H1 (cell line): ENCODE results near the gene AHRR.

Experiments
- BRCA1 ChIP-seq: IDR thresholded peaks from 2 replicates; pipeline ENCODE4 v1.6.1; 2012; ENCODE audit warnings: low read depth, low read length, improper control_type of control experiment
- EZH2 ChIP-seq: fragments of 200-600 bp; sonication (generic); IDR thresholded peaks from 2 replicates; pipeline ENCODE4 v1.7.1; 2012; ENCODE audit warnings: low read depth, mild to moderate bottlenecking, moderate library complexity, low read length, inconsistent platforms; ENCODE audit not compliant: severe bottlenecking
- NRF1 ChIP-seq: IDR thresholded peaks from 2 replicates; pipeline ENCODE4 v1.6.1; 2011; ENCODE audit warnings: mild to moderate bottlenecking, low read depth, low read length, improper control_type of control experiment
- POLR2A ChIP-seq, 2 experiments: IDR thresholded peaks; 1 replicate in 1 of 2; 2 replicates in 1 of 2; pipeline ENCODE4 v1.6.1; 2011; ENCODE audit warnings: low read depth in 2 of 2, low read length in 2 of 2, mild to moderate bottlenecking in 2 of 2; ENCODE audit errors: control extremely low read depth in 1 of 2
- POLR2AphosphoS5 ChIP-seq: IDR thresholded peaks from 2 replicates; pipeline ENCODE4 v1.6.1; 2011; ENCODE audit warnings: low read depth, low read length
- RAD21 ChIP-seq, 2 experiments: IDR thresholded peaks in 1 of 2; conservative IDR thresholded peaks in 1 of 2; 2 replicates each; pipeline ENCODE4 v1.6.1; 2011; ENCODE audit warnings: low read depth in 2 of 2, low read length in 2 of 2, improper control_type of control experiment in 1 of 2, inconsistent platforms in 1 of 2, mild to moderate bottlenecking in 1 of 2, moderate library complexity in 1 of 2
- ZNF274 ChIP-seq: IDR thresholded peaks from 2 replicates; pipeline ENCODE4 v1.7.0; 2012; ENCODE audit warnings: low read length, borderline replicate concordance; ENCODE audit errors: extremely low read depth
- TF ChIP-seq, protein P1 (sequence below), 3 experiments: IDR thresholded peaks; 1 replicate in 2 of 3; 2 replicates in 1 of 3; pipeline versions ENCODE4 v1.5.1 to v1.6.1; 2011; ENCODE audit warnings: low read length in 3 of 3, mild to moderate bottlenecking in 3 of 3, inconsistent platforms in 2 of 3, low read depth in 1 of 3, moderate library complexity in 1 of 3; ENCODE audit not compliant: insufficient read depth in 1 of 3; ENCODE audit errors: control extremely low read depth in 1 of 3

DNA sequence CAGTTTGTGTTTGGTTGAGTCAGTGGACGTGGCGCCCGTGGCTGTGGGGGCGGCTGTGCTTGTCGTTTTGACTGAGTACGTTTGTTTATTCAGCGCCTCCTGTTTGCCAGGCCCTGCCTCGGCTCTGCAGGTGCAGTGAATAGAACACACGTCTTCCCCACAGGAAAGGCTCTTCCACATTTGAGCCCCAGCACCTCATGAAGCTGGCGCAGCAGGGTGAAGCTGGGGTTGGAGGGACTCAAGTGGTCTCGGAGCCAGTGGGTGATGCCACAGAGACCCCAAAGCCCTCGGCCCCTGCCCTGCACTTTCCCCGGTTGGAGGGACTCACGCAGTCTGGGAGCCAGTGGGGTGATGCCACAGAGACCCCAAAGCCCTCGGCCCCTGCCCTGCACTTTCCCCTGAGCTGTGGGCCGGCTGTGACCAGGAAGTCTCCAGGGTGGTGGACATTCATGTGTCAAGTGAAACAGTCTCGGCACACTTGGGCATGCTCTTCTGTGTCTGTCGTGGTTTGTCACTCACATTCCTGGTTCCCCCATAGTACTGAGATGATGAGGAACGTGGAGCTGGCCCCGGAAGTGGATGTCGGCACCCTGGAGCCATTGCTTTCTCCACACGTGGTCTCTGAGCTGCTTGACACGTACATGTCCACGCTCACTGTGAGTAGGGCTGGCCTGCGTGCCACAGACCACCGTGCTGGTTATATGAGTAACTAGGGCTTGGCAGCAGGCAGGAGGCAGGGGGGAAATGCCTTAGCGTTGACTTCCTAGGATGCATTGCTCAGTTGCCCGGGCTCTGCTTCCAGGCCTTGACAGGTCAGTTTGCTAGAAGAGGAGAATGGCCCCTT lies 135.1 kb downstream of the AHRR start:
- TF ChIP-seq, protein P1, sequence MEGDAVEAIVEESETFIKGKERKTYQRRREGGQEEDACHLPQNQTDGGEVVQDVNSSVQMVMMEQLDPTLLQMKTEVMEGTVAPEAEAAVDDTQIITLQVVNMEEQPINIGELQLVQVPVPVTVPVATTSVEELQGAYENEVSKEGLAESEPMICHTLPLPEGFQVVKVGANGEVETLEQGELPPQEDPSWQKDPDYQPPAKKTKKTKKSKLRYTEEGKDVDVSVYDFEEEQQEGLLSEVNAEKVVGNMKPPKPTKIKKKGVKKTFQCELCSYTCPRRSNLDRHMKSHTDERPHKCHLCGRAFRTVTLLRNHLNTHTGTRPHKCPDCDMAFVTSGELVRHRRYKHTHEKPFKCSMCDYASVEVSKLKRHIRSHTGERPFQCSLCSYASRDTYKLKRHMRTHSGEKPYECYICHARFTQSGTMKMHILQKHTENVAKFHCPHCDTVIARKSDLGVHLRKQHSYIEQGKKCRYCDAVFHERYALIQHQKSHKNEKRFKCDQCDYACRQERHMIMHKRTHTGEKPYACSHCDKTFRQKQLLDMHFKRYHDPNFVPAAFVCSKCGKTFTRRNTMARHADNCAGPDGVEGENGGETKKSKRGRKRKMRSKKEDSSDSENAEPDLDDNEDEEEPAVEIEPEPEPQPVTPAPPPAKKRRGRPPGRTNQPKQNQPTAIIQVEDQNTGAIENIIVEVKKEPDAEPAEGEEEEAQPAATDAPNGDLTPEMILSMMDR (IDR thresholded peaks at IDR 0.05; ENCODE audit: control extremely low read depth in 1 of 3, insufficient read depth in 1 of 3, low read depth in 1 of 3, low read length in 3 of 3), result no peak
- TF ChIP-seq NRF1, result no peak
- TF ChIP-seq POLR2A (IDR thresholded peaks at IDR 0.05; ENCODE audit: control extremely low read depth in 1 of 2, low read depth in 2 of 2, low read length in 2 of 2), result no peak
- TF ChIP-seq ZNF274, result no peak
- TF ChIP-seq RAD21 (IDR thresholded peaks at IDR 0.05 in 1 of 2, conservative IDR thresholded peaks at IDR 0.05 in 1 of 2; ENCODE audit: low read depth in 2 of 2, low read length in 2 of 2), result no peak
- no peak for TF ChIP-seq BRCA1
- no peak for TF ChIP-seq EZH2
- no peak for TF ChIP-seq POLR2AphosphoS5
